ENCODE data around the gene RASL11A. TPM values are rescaled to one million over a fixed set of nuclear protein-coding genes. Genes with fewer than 3 reads are reported as not detected.

Gene RASL11A
- total RNA-seq, 1 donor from 2014 or later = 5.8 TPM

- H3K27me3 Mint-ChIP-seq = peaks cover 39% of the 10 kb centered on the region
- H3K4me3 Mint-ChIP-seq (ENCODE audit: low read depth) = no peak overlapping the region
- H3K36me3 Mint-ChIP-seq (ENCODE audit: insufficient read depth) = no peaks in the 10 kb centered on the region
- no peak for DNase-seq (ENCODE audit: low spot score, unreplicated experiment)
- peaks cover 9% of the 10 kb centered on the region for H3K4me1 Mint-ChIP-seq (ENCODE audit: low read depth)
- H3K27ac Mint-ChIP-seq = no peak overlapping the region
- H3K9me3 Mint-ChIP-seq (ENCODE audit: low read depth) = no peaks in the 10 kb centered on the region
- TF ChIP-seq, protein P1, sequence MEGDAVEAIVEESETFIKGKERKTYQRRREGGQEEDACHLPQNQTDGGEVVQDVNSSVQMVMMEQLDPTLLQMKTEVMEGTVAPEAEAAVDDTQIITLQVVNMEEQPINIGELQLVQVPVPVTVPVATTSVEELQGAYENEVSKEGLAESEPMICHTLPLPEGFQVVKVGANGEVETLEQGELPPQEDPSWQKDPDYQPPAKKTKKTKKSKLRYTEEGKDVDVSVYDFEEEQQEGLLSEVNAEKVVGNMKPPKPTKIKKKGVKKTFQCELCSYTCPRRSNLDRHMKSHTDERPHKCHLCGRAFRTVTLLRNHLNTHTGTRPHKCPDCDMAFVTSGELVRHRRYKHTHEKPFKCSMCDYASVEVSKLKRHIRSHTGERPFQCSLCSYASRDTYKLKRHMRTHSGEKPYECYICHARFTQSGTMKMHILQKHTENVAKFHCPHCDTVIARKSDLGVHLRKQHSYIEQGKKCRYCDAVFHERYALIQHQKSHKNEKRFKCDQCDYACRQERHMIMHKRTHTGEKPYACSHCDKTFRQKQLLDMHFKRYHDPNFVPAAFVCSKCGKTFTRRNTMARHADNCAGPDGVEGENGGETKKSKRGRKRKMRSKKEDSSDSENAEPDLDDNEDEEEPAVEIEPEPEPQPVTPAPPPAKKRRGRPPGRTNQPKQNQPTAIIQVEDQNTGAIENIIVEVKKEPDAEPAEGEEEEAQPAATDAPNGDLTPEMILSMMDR (IDR thresholded peaks at IDR 0.05; ENCODE audit: unreplicated experiment) = no peak
Observed at GRCh38 chr13:27274631-27275030, 4.0 kb downstream of the RASL11A start.

- no peak for DNase-seq (ENCODE audit: low spot score, unreplicated experiment)
- no peak overlapping the region for H3K27ac Mint-ChIP-seq
- peaks cover 6% of the 10 kb centered on the region for H3K4me1 Mint-ChIP-seq (ENCODE audit: low read depth)
- peaks cover 34% of the 10 kb centered on the region for H3K27me3 Mint-ChIP-seq
- H3K9me3 Mint-ChIP-seq (ENCODE audit: low read depth) = no peaks in the 10 kb centered on the region
- H3K4me3 Mint-ChIP-seq (ENCODE audit: low read depth) = no peak overlapping the region
- no peaks in the 10 kb centered on the region for H3K36me3 Mint-ChIP-seq (ENCODE audit: insufficient read depth)
- TF ChIP-seq, protein P1 (IDR thresholded peaks at IDR 0.05; ENCODE audit: unreplicated experiment) = no peak
Observed at GRCh38 chr13:27276188-27276587, 5.6 kb downstream of the RASL11A start.

- peaks cover 14% of the 10 kb centered on the region for H3K27me3 Mint-ChIP-seq
- no peaks in the 10 kb centered on the region for H3K36me3 Mint-ChIP-seq (ENCODE audit: insufficient read depth)
- H3K4me1 Mint-ChIP-seq (ENCODE audit: low read depth) = no peaks in the 10 kb centered on the region
- no peaks in the 10 kb centered on the region for H3K9me3 Mint-ChIP-seq (ENCODE audit: low read depth)
- H3K4me3 Mint-ChIP-seq (ENCODE audit: low read depth) = no peak overlapping the region
- no peak overlapping the region for H3K27ac Mint-ChIP-seq
- DNase-seq (ENCODE audit: low spot score, unreplicated experiment) = no peak
- TF ChIP-seq, protein P1 (IDR thresholded peaks at IDR 0.05; ENCODE audit: unreplicated experiment) = no peak
Observed at GRCh38 chr13:27279506-27279905, 8.9 kb downstream of the RASL11A start.

DNA sequence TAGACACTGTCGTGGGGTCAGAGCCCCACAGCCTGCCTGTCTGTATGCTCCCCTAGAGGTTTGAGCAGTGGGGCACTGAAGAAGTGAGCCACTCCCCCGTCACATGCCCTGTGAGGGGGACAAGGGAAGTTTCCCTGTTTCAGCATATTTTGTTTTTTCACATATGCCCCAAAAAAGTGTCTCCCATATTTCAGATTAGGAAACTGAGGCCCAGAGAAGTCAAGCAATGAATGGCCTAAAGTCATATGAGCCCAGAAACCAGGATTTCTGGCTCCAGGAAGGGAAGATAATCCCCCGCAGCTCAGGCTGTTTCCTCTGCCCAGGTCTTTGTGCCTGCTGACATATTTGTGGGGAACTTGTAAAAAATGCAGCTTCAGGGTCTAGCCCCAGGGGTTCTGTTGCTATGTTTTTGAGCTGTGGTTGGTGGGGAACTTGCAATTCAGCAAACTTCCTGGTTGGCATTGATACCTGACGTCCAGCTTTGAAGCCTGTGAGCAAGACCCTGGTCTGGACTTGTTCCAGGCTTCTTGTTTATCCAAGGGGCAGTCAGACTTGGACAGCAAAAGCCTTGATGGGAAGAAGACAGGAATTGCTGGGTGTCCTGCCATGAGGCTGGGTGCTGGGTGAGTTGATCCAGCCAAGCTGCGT, 9.5 kb downstream of the RASL11A start:
- no peak for DNase-seq (ENCODE audit: low spot score, unreplicated experiment)
- no peaks in the 10 kb centered on the region for H3K36me3 Mint-ChIP-seq (ENCODE audit: insufficient read depth)
- no peaks in the 10 kb centered on the region for H3K9me3 Mint-ChIP-seq (ENCODE audit: low read depth)
- peaks cover 10% of the 10 kb centered on the region for H3K27me3 Mint-ChIP-seq
- no peak overlapping the region for H3K4me3 Mint-ChIP-seq (ENCODE audit: low read depth)
- H3K27ac Mint-ChIP-seq = no peak overlapping the region
- no peaks in the 10 kb centered on the region for H3K4me1 Mint-ChIP-seq (ENCODE audit: low read depth)
- TF ChIP-seq, protein P1 (IDR thresholded peaks at IDR 0.05; ENCODE audit: unreplicated experiment) = no peak

GRCh38 chr13:27280841-27281240, 10.2 kb downstream of the RASL11A start:
- Mint-ChIP-seq H3K27me3 (peaks cover 6% of the 10 kb centered on the region), H3K27ac (no peak overlapping the region), H3K4me3 (ENCODE audit: low read depth) (no peak overlapping the region), H3K9me3 (ENCODE audit: low read depth) (no peaks in the 10 kb centered on the region), H3K36me3 (ENCODE audit: insufficient read depth) (no peaks in the 10 kb centered on the region), H3K4me1 (ENCODE audit: low read depth) (no peaks in the 10 kb centered on the region)
- DNase-seq (ENCODE audit: low spot score, unreplicated experiment) = no peak
- TF ChIP-seq, protein P1 (IDR thresholded peaks at IDR 0.05; ENCODE audit: unreplicated experiment) = no peak
